Skin of body (tissue), 2 donors: ENCODE data around the gene CTBP1. TPM values are rescaled to one million over a fixed set of nuclear protein-coding genes. Genes with fewer than 3 reads are reported as not detected.

Experiments
- DNase-seq: peaks from one replicate; lab custom pipeline; 2025; lab: John Stamatoyannopoulos, UW
- total RNA-seq: library from RNA; depleted of rRNA; stranded (reverse); fragments of >200 nt; gene quantifications from one replicate; pipeline ENCODE4 v1.2.3, GENCODE V29; 2014

CTBP1 gene
- total RNA-seq, 1 donor from 2014 or later = 68.6 TPM

DNA sequence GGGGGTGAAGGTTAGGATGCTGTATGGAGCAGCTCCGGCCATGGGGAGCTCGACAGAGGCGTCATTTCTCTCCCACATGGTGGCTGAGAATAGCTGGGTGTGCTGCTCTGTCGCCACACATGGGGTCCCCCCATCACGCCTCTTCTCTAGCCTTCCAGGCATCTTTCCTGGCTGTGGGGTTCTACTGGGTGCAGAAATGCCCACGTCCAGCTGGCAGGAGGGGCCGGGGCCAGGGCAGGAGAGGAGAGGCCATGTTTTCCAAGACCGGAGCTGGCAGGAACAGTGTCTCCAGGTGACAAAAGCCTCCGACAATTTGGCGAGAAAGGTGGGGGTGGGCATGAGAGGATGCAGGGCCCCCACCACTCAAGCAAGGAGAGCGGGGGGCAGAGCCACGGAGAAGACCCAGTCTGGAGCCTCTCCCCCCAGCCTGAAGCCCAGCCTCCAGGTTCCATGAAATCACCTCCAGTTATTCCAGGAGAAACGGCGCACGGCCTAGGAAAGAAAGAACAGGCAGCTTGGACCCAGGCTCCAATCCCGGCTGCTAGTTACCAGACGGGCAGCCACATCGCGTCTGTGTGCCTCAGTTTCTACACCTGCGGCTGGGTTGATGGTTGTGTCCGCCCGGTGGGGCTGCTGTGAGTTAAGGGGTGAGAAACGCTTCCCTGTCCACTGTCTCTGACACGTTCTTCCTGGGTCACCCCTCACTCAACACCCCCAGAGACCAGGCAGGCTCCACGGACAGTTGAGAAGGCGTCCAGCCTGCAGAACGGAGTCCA lies 49.2 kb downstream of the CTBP1 start:
- DNase-seq = no peak

- no peak for DNase-seq
Measured at GRCh38 chr4:1198098-1198844, 50.7 kb downstream of the CTBP1 start.

- no peak for DNase-seq
Measured at GRCh38 chr4:1196421-1197183, 52.3 kb downstream of the CTBP1 start.

- no peak for DNase-seq
Measured at GRCh38 chr4:1195891-1196401, 53.0 kb downstream of the CTBP1 start.

DNA sequence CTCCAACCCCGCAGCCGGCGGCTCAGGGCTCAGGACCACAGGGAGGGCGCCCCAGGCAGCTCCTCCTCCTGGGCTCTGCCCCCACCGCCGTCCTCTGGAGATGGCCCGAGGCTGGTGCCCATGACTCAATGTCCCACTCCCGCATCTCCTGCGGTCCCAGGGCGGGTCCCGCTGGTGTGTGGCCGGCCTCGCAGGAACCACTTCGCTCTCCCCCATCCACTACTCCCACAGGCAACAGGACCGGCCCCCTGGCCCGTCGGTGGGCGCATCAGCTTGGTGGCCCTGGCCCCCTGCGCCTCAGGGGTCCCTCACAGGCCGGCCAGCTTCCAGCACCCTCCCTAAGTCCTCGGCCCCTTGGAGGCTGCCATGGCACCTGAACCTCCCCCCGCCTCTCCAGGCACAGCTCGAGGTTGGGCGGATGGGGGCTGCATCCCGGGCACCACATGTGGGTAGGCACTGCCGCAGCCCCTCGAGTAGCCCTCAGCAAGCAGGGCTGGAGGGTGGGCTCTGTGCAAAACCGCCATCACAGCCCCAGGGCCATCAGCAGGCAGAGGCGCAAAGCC lies 53.7 kb downstream of the CTBP1 start:
- no peak for DNase-seq

- no peak for DNase-seq
Measured at GRCh38 chr4:1194010-1194900, 54.7 kb downstream of the CTBP1 start.

DNA sequence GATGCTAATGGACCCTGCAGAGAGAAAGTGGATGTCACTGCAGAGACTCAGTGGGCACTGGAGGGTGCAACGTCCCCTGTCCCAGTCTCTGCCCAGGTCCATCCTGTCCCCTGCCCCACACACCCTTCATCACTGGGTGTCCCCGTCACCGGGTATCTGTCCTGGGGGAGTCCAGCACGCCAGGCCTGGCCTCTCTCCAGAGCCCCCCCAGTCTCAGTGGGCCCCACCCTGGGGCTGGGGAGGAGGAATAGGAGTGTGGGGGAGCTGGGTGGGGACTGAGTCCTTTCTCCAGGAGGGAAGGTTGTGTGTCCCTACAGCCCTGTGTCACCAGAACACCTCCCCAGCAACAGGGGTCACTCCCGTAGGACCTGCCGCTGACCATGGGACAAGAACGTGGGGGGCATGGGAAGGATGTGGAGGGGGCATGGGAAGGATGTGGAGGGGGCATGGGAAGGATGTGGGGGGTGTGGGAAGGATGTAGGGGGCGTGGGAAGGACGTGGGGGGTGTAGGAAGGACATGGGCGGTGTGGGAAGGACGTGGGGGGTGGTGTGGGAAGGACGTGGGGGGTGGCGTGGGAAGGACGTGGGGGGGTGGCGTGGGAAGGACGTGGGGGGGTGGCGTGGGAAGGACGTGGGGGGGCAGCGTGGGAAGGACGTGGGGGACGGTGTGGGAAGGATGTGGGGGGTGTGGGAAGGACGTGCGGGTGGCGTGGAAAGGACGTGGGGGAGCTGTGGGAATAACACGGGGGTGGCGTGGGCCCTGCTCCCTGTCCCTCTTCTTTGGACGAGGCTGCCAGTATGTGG lies 55.5 kb downstream of the CTBP1 start:
- no peak for DNase-seq

DNA sequence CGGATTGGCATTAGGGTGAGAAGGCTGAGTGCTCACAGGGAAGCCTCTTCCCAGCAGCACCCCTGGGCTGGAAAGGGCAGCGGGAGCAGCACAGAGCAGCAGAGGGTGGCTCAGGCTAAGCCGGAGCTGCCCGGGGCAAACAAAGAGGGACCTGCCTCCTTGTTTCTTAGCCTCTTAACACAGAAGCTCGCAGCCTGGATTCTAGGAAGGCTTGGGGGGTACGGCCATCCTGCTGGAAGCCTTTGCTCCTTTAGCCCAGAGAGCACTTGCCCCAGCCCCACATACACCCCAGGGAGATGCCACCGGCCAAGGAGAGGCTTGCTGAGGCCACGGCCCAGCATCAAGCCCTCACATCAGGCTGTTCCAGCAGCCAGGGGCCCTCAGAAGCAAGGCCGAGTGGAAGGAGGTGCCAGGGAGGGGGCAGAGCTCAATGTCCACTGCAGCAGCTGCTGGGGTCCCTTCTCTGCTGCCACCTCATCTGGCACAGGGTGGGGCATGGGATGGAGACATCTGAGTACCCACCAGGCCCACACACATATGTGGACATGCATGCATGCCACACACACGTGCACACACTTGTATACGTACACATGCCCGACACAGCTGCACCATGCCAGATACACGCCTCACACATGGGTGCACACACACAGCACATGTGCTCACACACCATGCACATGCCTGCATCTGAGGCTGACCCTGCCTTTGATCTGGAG lies 56.3 kb downstream of the CTBP1 start:
- no peak for DNase-seq

GRCh38 chr4:1192091-1192492 lies 56.8 kb downstream of the CTBP1 start:
- DNase-seq = peak; percentile 90

DNA sequence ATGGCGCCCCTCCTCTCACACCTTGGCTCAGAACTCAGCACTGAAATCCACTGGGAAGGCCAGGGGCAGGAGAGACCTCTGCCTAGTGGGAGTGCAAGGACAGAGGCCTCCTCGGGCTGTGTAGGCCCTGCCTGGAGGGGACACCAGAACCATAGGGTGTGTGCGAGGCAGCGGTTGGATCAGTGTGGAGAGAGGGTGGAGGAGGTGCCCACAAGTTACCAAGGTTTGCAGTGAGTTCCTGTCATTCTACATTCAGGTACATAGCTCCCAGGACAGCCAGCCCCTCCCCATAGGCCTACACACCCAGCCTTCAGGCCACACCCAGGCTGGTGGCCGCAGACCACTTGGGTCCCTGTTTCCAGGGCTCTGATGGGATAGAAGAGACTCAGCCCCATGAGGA lies 57.3 kb downstream of the CTBP1 start:
- no peak for DNase-seq

- DNase-seq = no peak
Measured at GRCh38 chr4:1187182-1187581, 61.7 kb downstream of the CTBP1 start.

DNA sequence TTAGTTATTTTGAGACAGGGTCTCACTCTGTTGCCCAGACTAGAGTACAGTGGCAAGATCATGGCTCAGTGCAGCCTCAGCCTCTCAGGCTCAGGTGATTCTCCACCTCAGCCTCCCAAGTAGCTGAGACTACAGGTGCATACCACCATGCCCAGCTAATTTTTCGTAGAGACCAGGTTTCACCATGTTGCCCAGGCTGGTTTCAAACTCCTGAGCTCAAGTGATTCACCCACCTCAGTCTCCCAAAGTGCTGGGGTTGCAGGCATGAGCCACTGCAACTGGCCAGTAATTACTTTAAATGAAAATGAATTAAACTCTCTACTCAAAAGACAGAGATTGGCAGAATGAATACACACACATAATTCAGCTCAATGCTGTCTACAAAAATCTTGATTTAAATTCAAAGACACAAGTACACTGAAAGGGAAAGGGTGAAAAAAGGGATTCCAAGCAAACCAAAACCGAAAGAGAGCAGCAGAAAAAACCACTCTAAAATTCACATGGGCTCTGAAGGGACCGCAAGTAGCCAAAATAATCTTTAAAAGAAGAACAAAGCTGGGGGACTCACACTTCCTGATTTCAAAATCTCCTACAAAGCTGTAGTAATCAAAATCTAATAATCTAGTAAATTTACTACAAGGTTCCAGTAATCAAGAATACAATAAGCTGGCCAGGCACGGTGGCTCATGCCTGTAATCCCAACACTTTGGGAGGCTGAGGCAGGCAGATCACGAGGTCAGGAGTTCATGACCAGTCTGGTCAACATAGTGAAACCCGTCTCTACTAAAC lies 64.8 kb downstream of the CTBP1 start:
- DNase-seq = no peak

- DNase-seq = no peak
Measured at GRCh38 chr4:1182313-1182712, 66.6 kb downstream of the CTBP1 start.

DNA sequence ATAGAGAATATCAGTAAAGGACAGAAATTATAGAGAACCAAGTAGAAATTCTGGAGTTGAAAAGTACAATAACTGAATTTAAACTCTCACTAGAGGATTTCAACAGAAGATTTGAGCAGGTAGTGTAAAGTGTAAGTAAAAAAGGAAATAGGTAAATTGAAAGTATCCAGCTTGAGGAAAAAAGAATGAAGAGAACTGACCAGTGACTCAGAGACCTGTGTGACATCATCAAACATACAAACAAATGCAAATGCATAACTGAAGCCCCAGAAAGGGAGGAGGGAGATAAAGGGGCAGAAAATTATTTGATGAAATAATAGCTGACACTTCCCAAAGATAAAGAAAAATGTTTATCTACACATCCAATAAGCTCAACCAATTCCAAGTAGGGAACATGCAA lies 68.3 kb downstream of the CTBP1 start:
- no peak for DNase-seq

DNA sequence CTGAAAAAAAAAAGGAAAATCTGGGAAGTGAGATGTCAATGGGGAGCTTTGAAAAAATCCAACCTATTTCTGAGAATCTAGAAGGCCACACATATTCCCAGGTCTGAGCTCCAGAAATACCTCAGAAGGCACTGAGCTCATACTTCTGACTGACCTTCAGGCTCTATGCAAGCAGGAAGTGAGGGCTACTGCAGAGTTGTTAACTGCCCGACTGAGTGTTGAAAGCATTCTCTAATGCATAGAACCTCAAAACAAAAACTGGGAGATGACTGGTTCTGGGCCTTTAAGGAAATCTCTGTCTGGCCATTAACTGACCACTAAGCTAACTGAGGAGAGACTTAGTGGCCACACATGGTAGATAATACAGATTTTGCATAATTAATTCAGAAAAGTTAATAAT lies 69.0 kb downstream of the CTBP1 start:
- DNase-seq = no peak

DNA sequence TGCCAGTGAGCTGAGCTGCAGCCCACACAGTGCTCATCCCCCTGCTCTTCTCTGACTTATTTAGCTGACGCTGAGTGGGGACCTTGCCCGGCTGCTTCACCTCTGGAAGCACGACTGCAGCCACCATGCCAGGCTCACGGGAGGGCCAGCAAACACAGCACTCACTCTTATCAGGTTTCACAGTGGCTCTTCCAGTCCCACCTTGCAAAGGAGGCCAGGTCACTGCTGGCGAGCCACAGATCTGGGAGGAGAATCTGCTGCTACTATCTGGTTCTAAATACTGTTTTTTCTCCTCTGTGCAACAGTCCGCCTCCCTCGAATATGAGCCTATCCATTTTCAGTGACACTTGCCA lies 69.9 kb downstream of the CTBP1 start:
- no peak for DNase-seq

GRCh38 chr4:1178300-1179088 lies 70.4 kb downstream of the CTBP1 start:
- DNase-seq = no peak
